T-helper 22 cell (primary cell): ENCODE results near the gene ARHGAP26.

ENCODE experiments used
- DNase-seq: peaks from one replicate; pipeline ENCODE4 v3.0.0-alpha.2; 2020; ENCODE audit warnings: low read depth

Gene ARHGAP26

DNA sequence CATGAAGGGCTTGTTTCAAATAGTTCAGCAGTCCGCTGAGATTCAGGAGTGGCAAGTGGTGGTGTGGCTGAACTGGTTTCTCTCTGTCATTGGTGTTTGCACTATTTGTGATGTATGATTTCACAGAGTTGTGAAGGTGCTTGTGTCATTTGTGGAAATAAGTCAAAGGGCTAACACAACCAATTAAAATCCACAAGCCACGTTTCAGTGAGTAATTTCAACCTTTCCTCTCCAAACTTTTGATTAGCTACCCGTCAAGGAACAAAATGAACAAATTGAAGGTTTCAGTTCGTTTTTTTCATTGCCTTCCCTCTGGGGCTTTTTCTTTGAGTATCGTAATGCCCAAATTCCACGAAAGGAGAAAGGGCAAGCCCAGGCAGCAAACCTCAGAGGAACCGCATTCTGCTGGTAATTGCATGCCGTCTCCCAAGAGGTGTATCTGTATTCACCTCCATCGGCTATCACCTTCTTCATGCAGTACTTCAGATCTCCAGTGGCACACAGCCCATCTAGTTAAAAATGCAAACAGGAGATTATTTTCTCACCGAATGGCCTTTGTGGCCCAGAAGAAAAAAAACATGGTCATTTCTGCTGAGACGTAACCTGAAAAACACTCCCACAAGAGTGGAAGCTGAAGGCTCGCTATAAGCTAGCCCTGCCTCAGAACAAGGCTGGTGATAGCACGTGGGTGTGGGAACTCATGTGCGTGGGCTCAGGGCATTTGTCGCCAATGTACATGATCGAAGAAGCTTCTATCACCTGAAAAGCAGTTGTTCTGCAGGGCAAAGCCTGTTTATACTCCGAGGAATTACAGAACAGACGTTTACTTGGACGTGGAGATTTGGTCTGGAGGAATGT, 436.2 kb downstream of the ARHGAP26 start:
- DNase-seq: no peak

DNA sequence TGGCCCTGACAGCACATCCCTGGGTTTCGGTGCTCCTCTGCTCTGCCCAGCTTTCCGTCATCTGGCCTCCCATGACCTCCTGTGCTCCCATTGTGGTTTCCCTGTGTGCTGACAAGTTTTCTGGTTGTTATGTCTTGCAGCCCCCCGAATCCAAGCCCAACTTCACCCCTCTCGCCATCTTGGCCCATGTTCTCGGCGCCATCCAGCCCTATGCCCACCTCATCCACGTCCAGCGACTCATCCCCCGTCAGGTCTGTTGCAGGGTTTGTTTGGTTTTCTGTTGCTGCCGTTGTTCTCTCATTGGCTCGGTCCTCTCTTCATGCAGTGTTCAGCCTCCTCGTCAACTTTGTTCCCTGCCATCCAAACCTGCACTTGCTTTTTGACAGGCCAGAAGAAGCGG, 436.9 kb downstream of the ARHGAP26 start:
- no peak for DNase-seq

DNA sequence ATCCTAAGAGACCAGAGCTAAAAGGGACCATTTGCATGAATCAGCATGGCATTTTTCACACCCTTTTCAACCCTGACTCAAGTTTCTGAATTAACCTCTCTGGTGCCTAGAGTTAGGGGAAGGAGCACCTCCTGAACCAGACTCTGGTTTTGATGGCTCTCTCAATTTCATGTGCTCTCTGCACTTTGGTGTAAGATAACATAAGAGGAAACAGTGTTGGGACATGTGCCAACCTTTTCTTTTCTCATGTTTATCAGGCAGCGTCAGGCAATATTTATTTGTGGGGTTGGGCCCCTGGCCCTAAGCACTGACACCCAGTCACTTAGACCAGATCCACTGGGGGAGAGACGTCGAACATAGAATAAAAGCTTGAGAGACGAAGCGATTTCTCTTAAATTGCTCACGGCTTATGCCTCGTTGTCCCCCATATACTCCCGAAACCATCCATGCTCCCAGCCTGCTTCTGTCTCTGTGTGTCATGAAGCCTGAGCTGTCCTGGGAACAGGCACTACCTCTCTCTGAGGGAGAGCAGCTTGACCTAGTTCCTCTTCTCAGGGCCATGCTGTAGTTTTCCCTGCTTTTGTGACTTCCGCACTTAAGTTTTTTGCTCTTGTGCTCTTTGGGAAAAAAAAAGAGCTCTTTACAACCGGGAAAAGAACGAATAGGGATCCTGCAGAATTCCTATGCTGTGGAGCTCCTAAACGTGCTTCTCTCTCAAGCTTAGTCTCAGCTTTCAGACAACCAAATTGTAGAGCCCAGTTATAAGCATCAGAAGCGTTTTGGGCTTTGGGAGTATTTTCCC, 437.6 kb downstream of the ARHGAP26 start:
- DNase-seq: no peak

DNA sequence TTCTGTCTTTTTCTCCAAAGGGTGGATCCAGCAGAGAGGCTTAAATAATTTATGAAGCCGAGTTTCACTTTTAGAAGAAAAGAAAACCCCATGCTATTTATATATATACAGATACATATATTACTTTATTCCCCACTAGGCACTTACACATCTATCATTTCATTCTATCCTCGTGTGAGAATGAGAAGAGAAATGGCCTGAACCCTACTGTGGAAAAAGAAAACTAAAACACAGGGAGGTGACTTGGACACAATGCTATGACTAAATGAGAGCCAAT, 438.1 kb downstream of the ARHGAP26 start:
- DNase-seq: no peak

DNA sequence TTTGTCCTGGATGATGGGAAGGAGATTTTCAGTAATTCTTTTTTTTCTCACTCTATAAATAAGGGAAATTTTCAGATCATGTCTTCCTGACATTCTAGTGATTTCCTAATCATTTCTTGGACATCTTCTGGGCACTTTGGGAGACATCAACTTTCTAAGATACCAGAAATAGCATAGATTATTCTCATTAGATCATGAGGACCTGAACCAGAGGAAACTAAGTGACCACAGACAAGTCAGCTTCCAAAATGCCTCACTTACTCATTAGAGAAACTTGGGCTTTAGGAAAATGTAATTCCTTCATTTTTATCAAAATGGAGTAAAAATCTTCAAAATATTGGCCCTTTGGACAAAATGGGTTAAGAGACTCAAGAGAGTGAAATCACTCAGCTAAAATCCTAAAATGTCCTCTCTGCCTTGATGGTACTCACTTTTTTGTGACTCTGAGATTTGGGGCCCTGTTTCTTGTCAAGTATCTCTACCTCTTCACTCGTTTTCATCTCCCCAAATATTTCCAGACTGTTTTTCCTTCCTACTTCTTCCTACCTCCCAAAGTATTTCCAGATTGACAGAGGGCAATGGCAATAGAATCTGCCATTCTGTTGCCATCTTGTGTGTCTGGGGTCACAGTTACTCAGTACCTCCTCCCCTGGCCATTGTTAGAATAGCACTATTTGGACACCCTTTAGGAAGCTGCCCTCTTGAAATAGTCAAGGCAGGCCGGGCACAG, 438.8 kb downstream of the ARHGAP26 start:
- no peak for DNase-seq

DNA sequence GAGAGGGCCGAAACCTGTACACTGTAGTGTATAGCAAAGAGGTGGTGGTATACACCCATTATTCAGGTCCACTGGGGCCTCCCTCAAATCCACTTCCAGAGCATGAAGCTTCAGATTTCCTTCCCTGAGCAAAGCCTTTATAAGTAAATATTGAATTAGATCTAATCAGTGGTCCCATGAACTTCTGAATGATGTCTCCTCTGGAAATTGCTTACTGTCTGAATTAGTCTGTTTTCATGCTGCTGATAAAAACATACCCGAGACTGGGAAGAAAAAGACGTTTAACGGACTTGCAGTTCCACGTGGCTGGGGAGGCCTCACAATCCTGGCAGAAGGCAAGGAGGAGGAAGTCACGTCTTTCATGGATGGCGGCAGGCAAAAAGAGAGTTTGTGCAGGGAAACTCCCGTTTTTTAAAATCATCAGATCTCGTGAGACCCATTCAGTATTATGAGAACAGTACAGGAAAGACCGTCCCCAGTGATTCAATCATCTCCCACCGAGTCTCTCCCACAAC, 439.8 kb downstream of the ARHGAP26 start:
- no peak for DNase-seq

DNA sequence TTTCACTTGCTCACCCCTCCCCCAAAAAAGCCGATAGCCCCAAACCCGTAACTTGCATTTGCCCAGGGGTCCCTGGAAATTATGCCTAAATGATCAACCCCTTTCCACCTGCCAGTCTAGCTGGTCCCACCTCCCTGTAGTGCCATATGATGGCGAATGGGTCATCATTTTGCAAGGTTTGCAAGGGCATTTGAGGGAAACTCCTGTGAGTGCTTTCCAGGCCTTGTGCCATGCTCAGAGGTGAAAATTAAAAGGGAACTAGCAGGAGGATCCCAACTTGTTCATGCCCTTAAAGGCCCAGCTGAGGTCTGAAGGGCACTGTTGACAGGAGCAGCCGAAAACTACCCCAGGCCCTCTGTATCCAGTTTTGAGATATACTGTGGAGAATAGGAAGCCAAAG, 440.4 kb downstream of the ARHGAP26 start:
- no peak for DNase-seq

DNA sequence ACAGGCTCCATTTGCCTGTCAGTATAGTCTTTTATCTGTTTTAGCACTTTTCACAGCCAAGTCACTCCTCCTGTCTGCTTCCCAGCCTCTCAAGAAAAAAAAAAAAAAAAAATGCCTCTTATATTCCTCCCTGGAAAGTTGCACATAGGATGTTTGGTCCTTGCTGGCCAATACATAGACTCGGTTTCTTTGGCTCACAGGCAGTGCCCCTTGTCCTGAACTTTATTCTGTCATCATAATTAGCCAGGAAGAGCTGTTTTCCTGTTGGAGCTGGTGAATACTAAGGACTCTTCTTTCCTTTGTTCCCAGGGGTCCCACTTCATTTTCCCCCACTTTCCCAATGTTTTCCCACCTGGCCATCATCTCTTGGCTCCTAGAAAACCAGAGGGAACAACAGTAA, 442.1 kb downstream of the ARHGAP26 start:
- DNase-seq: no peak

DNA sequence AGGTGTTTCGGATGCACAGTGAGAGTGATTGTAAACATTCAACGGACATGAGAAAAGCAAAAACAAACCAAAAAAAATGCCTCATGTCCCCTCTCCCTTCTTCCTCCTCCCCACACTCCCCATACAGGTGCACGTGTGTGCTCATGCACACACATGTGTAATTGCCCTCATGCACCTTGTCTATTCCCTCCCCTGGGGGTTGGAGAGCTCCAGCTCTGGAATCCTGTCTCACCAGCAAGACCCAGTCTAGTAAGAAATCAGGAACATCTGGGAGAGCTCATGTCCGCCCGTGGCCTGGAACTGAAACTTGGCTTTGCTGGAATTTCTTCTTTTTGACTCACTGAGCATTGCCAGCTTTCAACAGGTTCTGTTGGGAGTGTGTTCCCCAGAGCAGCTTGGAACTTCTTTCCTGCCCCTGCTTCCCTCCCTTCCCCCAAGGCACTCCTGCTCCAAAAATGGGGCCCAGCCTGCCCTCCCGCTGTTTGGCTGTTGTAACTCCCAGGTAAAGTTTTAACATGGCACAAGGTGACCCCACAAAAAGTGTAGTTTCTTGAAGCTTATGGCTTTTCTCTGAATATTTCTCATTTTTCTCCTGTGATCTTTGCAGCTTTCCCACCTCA, 443.2 kb downstream of the ARHGAP26 start:
- no peak for DNase-seq

DNA sequence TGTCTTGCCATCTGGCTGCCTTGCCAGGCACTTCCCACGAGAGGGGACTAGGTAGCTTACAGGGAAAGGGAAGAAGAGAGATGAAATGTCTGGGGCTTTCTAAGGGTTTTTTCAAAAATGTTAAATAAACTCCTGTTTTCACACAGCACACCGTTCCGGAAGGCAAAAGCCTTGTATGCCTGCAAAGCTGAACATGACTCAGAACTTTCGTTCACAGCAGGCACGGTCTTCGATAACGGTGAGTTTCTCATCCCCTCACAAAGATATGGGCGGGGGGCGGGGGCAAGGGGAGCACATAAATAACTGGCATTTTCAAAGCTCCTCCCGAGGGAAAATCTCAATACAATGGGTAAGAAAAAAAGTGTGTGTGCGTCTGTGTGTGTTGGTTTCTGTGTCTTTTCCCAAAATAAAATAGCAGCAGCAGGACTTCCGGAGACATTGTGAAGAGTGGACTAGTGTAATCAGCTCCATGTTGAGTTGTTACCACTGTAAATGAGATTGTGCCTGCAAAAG, 443.7 kb downstream of the ARHGAP26 start:
- DNase-seq: no peak

DNA sequence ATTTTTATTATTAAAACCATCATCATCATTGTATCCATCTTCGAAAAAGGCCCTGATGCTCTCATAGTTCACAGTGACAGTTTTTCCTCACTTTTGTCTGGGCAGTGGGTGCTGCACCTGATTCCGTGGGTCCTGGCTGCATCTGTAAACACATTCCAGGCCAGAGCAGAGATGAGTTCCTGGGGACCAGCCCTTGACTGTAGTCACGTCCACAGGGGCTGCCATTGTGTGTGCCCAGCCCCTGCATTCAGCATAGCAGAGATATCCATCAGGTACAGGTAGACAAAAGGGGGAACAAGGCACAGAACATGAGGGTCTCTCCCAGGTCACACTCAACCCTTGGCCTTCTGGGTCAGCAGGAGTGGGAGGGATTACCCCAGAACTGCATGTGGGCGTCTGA, 444.3 kb downstream of the ARHGAP26 start:
- DNase-seq: no peak

DNA sequence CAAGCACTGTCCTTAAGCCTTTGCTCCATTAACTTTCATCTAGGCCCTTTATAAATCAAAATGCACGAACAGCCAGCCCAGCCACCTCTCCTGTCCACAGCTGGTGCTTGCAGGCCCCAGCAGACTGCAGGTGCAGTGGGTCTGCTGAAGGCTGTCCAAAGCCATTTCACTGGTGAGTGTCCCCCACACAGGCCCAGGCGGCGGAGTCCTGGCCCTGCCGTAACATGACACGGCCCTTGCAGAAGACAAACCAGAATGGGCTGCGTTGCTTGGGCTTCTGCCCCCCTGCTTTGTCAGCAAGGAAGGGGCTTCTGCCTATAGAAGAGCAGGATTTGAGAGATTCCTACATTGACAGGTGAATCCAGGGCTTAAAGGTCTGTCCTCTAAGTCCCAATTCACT, 444.7 kb downstream of the ARHGAP26 start:
- no peak for DNase-seq

DNA sequence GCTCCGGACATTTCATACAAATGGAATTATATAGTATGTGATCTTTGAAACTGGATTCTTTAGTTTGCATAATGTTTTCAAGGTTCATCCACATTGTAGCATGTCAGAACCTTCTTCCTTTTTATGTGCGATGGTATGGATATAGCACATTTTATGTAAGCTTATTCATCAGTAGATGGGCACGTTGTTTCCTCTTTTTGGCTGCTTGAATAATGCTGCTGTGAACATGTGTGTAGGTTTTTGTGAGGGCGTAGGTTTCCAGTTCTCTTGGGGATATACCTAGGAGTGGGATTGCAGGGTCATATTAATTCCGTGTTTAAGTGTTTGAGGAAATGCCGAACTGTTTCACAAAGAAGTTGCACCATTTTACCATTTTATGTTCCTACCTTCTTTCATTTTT, 445.5 kb downstream of the ARHGAP26 start:
- DNase-seq: no peak

DNA sequence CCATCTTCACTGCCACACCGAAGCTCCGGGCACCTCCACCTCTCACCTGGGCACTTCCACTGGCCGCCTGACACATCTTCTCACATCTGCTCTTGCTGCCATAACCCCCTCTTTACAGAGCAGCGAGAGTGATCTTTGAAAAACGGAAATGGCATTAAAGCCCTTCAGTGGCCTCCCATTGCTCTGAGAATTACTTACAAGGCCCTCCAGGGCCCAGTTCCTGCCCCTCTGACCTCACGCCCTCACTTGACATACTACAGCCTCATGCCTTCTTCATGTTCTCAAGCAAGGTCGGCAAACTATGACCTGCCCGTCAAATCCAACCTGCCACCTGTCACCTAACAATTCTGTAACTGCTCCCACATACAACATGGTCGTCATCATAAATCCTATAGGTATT, 446.0 kb downstream of the ARHGAP26 start:
- no peak for DNase-seq

DNA sequence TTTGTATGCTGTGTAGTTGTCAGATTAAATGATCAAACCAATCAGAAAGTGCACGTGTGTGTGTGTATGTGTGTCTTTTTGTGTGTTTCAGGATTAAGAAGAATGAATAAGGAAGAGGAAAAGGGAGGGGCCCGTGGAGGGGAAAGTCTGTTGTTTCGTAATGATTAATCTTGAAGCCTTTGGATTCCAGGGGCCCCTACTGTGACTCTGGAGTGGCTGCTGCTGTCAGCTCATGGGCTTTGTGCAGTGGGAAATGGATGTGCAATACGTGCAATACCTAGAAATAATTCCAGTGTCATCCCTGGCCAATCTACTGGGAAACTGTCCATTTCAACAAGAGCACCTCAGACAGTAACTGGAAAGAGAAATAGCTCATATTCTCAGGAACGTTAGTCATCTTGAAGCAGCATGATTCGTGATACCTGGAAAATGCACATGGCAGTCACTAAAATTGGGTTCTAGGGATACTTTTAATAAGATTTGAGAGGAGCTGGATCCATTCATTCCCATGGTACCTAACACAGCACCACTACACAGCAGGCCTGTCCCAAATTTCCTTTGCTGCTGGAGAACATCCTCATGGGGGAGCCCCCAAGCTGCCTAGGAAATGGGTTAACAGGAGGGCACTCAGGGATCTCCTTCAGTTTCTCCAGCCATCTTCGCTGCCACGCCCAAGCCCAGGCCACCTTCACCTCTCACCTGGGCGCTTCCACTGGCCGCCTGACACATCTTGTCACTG, 447.1 kb downstream of the ARHGAP26 start:
- DNase-seq: no peak

DNA sequence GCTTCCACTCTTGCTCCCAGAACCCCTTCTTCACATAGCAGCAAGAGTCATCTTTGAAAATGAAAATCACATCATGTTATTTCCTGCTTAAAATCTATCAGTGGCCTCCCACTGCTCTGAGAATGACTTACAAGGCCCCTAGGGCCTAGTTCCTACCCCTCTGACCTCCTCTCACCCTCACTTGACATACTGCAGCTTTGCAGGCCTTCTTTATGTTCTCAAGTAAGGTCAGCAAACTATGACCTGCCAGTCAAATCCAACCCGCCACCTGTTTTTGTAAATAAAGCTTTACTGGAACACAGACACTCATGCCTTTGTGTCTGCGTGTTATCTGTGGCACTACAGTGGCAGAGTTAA, 447.6 kb downstream of the ARHGAP26 start:
- DNase-seq: no peak

DNA sequence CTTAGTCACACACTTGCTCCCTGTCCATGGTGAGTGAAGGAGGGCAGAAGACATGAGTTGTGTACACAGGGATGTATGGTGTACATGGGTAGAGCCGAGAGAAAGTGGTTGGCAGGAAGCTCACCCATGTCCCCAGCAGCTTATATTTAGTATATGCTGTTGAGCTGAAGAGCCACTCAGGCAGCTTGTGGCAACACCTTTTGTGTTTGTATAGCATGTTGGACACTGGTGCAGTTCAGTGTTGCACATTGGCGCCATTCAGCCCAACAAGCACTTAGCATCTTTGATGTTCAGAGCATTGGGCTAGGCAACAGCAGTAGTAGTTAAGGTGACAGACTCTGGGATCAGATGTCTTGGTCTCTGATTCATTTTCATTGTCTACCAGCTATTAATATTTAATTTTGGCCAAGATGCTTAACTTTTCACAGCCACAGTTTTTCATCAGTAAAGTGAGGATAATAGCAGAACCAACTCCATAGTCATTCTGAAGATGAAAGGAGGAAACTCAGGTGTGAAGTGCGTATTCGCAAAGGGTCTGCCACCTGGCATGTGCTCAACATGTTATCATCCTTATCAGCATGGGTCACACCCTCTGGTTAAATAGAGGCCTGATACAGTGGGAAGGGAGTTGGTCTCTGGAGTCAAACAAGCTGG, 448.5 kb downstream of the ARHGAP26 start:
- no peak for DNase-seq

DNA sequence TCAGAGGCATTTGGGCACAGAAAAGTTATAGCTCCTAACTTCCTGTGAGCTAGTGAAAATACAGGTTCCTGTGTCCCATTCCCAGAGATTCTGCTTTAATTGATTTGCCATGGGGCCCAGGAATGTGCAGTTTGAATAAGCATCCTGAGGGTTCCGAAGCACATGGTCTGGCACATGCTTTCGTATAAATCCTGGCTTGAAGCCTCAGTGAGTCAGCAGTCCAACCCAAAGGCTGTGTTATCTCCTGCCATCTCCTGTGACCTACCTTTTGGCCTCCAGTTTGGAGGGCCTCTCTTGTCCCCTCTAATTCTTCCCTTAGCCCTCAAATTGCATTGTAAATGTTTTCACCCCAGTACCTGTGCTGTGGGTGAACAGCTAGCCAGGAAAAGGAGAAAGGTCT, 449.5 kb downstream of the ARHGAP26 start:
- DNase-seq: no peak

DNA sequence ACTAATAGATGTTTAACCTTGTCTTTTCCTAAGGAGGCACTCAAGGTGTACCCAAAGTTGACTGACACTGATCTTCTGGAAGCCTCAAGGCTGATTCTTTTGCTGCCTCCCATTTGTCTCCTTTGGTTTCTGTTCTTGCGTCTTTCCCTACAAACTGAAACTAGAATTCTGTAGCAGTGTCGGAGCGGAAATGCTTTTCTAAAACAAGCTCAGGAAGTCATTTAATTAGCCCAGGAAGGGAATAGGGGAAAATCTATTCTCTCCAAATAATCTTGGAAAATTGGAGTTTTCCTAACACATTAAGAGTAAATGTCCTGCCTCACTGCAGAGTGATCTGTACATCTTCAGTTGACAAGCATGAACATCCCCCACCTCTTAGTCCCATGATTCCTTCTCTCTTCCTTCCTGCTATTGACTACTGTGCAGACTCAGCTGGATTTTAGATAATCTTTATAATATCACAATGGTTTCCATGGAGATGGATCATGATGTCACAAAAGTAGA, 450.6 kb downstream of the ARHGAP26 start:
- no peak for DNase-seq
